Activated T-helper 1 cell treated with anti-CD3 and anti-CD28 coated beads, Interleukin-2, amount 50 U/mL, for 16 hours (primary cell): ENCODE measurements around the gene USP22.
"Not testable (repeated sequence)": the region's sequence is repeated elsewhere in the genome, so short reads cannot be mapped to it uniquely, and the experiment has no call there.

Experiments
- DNase-seq, 2 donors: peaks; one replicate each; pipeline ENCODE4 v3.0.0-alpha.2; 2020; ENCODE audit warnings: low read depth in 1 of 2, low spot score in 1 of 2

The USP22 gene

GRCh38 chr17:20989991-20990855 is 52.6 kb downstream of the USP22 start:
- DNase-seq, result no peak

- no peak for DNase-seq
Observed at GRCh38 chr17:20989481-20989880, 53.3 kb downstream of the USP22 start.

DNA sequence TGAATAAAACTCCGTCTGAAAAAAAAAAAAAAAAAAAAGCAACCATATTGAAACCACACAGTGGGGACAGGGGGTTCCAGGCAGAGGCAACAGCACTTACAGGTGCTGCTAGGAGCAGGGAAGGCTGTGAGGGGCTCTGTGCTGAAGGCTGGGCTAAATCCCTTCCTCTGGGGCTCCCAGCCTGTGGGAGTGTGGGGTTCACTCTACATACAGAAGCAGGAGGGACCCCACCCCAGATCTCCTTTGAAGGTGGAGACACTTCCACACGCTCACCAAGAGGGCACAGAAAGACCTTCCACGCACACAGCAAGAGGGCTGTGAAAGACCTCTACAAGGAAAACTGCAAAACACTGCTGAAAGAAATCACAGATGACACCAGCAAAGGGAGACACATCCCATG is 53.9 kb downstream of the USP22 start:
- DNase-seq, result no peak

DNA sequence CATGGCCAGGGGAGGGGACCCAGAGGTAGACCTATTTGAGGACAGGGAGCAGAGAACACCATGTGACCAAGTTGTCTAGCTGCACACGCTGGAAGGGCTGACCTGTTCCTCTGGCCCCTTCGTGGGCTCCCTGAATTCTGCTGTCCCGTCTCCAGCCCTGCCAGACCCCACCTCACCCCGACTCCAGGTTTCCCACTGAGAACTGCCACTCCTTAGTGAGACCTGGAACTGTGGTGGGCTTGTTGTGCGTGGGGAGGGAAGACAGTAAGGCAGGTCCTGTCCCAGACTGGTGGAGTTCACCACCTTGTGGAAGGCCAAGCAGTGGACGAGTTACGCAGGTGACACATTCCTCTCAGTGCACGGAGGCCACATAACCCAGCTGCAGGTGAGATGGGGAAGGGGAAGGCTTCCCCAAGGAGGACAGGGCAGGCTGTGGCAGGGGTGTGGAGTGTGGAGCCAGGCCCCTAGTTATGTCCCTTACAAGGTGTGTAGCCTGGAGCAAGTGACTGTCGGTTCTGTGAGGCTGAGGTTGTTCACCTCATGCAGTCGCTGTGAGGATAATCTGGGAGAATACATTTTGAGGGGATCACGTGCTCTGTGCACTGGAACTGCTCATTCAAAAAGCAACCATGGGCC is 54.7 kb downstream of the USP22 start:
- no peak for DNase-seq

GRCh38 chr17:20987511-20987910 is 55.3 kb downstream of the USP22 start:
- no peak for DNase-seq

- DNase-seq, result no peak
Observed at GRCh38 chr17:20986767-20987510, 55.9 kb downstream of the USP22 start.

DNA sequence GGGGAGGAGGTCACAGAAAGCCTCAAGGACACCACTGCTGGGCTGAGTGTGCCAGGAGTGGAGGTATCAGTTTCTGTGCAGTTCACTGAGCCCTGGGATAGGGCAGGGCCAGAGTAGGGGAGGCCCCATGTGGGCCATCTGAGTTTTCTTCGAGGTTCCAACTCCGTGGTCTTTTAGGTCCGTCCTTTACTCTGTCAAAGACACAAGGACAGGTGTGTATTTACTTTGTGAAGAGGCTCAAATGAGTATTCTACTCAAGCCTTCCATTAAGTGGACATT is 59.5 kb downstream of the USP22 start:
- DNase-seq, result no peak

GRCh38 chr17:20982589-20983358 is 60.0 kb downstream of the USP22 start:
- DNase-seq, result no peak

DNA sequence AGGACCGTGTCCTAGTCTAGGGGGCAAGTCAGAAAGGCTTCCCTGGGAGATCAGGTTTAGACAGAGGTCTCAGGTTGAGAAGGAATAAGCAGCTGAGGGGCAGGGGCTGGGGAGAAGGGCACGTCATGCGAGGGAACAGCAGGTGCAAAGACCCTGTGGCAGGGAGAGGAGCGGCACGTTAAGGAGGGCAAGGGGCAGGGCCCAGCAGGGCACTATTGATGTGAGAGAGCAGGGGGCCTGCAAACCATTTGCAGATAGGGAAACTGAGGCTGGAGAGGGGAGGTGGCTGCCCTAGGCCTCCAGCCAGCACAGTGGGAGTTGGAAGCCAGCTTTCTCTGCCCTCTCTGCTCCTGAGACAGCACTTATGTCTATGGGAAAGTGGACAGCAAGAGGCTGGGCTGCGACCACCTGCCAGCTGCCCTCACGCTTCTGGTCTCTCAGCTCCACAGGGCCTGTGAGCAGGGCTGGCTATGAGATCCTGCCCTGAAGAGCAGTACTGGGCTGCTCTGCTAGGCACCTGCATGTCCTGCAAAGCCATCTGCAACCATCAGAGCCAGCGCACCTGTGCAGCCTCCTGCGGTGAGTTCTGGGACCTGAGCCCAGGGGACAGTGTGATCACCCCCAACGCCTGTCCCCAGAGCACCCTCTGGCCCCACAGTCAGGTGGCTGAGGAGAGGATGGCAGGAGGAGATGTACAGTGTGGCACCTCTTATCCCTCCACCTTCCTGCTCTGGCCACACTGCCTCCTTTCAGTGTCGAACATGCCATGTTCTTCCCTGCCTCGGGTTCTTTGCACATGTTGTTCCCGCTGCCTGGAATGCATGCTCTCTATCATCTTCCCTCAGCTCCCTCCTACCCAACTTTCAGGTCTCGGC is 61.5 kb downstream of the USP22 start:
- DNase-seq, result no peak

DNA sequence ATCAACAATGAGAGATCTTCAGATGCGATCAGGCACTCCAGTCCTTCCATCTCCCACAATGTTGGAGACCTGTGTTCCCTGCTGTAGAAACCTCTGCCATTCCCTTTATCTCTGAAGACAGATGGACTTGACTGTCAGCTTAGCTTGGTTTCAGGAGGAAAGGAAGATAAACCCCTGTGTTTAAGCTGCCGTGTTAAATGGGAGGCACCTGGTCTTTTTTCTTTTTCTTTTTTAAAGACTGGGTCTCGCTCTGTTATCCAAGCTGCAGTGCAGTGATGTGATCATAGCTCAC is 63.1 kb downstream of the USP22 start:
- DNase-seq, result no peak

GRCh38 chr17:20979007-20979791 is 63.6 kb downstream of the USP22 start:
- DNase-seq, result not testable (repeated sequence)

DNA sequence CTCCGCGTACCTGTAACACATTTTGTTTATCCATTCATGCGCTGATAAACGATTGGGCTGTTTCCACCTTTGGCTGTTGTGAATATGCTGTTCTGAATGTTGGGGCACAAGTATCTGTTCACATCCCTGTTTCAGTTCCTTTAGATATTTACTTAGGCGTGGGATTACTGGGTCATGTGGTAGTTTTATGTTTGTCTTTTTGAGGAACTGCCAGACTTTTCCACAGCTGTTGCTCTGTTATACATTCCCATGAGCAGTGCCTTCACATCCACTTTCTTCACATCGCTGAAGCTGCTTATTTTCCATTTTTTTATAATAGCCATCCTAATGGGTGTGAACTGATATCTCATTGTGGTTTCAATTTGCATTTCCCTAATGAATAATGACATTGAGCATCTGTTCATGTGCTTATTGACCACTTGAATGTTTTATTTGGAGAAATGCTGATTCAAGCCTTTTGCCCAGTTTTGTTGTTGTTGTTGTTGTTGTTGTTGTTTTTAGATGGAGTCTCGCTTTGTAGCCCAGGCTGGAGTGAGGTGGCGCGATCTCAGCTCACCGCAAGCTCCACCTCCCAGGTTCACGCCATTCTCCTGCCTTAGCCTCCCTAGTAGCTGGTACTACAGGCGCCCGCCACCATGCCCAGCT is 65.1 kb downstream of the USP22 start:
- DNase-seq, result not testable (repeated sequence)

DNA sequence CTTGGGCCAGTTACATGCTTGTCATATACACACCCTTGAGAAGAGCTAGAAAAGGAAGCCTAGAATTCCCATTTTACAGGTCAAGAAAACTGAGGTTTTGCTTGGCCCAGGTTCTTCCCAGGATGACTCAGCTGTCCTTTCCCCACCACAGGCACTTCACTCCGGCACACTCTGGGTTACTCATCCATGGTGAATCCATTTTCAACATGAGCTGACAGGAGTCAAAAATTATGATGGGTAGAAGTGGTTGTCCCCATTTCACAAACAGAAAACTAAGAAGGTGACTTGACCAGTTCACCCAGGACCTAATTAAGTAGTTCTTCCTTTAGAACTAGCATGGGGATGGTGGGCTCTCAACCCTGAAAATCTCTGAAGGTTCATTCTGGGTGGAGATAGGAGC is 67.2 kb downstream of the USP22 start:
- DNase-seq, result no peak

DNA sequence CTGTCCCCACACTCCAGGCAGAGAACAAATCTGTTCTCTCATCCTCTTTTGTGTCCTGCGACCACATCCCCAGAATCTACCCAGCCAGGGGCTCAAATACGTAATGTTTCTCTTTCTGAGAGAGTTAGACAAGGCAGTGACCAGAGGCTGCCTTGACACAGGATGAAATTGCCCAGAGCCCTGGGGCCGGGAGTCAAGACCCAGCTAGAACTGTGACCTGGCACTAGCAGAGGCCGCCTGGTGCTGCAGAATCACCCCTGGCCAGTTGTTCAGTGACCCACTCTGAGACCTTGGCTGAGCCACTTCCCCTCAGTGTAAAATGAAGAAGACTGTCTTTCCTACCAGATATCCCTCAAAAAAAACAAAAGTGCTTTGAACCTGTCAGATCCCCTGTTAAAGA is 72.5 kb downstream of the USP22 start:
- no peak for DNase-seq

DNA sequence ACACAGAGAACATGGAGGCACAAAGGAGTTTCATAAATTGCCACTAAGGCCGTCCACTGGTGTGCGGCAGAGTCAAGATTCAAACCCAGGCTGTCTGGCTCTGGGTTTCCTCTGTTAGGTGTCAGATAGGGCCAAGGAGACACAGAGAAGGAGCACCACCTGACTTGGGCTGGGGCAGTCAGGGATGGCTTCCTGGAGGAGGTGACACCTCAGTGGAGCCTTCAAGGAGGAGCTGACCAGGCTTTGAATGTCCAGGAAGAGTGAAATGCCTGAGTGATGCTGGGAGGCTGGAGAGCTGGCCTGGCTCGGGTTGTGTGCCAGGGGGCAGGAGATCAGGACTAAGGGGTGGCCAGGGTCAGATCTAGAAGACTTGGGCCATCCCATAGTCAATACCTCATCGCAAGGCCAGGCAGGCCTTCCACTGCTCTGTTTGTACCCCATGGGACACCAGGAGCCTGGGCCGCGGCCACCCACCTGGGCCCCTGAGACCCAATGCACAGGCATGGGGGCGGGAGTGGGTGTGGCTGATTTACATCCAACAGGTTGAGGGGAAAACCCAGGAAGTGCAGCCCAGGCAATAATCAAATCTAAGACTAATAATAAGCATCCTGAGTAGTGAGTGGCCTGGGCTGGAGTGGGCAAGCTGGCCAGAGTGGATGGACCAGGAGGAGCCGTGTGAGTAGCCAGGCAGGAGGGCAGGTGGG is 73.7 kb downstream of the USP22 start:
- no peak for DNase-seq

DNA sequence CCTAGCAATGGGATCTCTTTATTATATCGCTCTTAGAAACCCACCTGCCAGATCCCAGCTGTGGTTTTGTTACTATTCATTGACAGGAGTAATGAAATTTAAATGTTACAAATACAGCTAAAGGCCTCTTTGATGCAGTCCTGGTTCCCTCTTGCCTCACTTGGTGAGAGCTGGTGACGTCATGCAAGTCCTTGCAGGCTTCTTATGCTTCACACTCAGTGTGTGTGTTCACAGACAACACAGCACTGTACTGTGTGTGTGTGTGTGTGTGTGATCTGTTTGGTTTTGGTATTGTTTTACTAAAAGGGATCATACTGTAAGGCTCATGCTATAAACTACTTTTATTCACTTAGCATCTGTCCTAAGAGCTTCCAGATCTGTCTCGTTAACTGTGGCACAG is 75.0 kb downstream of the USP22 start:
- no peak for DNase-seq

- DNase-seq, result no peak
Observed at GRCh38 chr17:20966870-20967269, 75.9 kb downstream of the USP22 start.

DNA sequence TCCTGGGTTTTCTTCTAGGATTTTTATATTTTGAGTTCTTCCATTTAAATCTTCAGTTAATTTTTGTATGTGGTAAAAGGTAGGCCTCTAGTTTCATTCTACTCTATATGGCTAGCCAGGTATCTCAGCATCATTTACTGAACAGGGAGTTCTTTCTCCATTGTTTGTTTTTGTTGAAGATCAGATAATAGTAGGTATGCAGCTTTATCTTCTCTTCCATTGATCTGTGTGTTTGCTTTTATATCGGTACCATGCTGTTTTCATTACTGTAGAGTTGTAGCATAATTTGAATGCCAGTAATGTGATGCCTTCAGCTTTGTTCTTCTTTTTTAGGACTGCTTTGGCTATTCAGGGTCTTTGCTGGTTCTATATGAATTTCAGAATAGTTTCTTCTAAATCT is 77.3 kb downstream of the USP22 start:
- no peak for DNase-seq

- no peak for DNase-seq
Observed at GRCh38 chr17:20961586-20961985, 81.2 kb downstream of the USP22 start.
